Measurements from ENCODE around the gene SRF.

Gene SRF

DNA sequence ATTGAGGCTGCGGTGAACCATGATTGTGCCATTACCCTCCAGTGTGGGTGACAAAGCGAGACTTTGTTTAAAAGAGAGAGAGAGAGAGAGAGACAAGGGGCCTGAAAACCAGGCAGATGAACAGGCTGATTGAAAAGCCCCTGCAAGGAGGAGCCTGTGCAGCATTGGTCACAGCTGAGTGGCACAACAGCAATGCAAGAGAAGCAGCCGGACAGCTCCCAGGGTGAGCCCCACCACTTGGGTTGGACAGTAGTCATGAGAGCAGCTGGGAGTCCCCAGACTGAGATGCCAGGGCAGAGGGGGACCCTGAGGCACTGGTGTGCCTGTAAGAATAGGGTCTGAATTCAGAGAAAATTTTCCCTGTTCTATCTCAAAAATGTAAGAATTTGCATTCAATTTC, 48.0 kb downstream of the SRF start:
- no peak for DNase-seq

DNA sequence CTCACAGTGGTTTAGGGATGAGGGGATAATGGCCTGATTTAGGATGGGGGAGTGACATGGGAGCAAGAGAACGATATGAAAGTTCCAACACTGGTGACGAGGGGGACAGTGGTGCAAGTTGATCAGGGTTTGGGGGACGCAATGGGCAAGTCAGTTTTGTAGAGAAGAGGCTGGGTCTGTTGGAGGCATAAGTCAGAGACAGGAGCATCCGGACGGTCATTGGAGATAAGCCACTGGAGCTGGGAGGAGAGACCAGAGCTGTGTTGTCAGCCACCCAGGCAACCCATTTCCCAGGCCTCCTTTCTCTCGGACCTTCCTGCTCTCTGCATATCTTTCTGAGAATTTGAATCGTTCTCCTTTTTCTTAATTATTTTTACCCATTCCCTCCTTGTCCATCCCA, 48.7 kb downstream of the SRF start:
- no peak for DNase-seq

DNA sequence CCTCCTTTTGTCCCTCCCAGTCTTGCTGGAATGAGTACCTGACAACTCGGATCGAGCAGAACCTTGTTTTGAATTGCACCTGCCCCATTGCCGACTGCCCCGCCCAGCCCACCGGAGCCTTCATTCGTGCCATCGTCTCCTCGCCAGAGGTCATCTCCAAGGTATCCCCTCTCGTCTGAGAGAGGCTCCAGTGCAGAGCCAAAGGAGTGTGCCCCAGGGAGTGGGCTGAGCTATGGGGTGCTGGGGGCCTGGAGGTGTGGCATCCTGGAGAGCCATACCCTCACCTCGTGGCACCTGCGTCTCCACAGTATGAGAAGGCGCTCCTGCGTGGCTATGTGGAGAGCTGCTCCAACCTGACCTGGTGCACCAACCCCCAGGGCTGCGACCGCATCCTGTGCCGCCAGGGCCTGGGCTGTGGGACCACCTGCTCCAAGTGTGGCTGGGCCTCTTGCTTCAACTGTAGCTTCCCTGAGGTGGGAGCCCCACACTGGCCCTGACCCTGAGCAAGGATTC, 49.4 kb downstream of the SRF start:
- no peak for DNase-seq

DNA sequence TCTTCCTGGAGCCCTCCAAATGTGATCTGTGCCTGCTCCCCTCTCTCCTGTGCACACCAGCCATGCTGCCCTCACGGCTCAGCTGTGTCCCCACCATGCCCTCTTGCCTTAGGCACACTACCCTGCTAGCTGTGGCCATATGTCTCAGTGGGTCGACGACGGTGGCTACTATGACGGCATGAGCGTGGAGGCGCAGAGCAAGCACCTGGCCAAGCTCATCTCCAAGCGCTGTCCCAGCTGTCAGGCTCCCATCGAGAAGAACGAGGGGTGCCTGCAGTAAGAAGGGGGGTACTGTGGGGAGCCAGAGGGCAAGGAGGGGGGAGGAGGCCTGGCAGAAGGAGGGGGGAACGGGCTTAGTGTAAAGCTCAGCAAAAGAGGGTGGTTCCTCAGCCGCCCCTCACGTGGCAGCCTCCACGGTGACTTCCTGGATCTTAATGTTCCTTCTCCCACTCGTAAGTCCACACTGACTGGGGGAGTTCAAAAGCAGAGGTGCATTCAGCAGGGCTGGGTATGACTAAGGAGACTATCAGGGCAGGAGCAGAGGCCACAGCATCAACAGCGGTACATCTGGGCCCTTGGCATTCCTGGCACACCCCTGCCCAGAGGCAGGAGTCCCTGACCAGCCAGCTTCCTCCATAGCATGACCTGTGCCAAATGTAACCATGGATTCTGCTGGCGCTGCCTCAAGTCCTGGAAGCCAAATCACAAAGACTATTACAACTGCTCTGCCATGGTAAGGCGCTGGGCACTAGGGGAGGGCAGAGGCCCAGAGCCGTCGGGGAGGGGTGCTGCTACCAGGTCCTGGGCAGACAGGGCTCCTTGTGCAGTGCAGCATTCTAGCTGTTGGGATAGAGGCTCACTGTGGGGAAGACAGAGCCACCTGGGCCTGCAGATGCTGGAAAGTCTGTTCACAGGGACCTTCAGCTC, 50.2 kb downstream of the SRF start:
- no peak for DNase-seq

DNA sequence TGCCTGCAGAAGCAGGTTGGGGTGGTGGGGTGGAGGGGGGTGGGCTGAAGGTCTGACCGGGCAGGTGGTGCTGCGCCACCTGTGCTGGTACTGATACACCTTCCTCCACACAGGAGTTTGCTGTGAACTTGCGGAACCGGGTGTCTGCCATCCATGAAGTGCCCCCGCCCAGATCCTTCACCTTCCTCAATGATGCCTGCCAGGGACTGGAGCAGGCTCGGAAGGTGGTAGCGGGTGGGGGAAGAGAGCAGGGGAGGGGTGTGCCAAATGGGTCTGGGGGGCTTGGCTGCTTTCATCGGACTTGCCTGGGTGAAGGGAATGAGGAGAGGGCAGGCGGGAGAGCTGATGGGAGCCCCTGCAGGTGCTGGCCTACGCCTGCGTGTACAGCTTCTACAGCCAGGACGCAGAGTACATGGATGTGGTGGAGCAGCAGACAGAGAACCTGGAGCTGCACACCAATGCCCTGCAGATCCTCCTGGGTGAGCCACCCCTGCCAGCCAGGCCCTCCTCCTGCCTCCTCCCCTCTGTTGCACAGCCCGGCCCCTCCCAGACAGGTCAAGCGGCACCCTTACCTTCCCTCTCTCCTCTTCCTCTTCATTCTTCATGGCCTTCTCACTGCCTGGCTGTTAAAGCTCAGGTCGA, 51.5 kb downstream of the SRF start:
- no peak for DNase-seq

DNA sequence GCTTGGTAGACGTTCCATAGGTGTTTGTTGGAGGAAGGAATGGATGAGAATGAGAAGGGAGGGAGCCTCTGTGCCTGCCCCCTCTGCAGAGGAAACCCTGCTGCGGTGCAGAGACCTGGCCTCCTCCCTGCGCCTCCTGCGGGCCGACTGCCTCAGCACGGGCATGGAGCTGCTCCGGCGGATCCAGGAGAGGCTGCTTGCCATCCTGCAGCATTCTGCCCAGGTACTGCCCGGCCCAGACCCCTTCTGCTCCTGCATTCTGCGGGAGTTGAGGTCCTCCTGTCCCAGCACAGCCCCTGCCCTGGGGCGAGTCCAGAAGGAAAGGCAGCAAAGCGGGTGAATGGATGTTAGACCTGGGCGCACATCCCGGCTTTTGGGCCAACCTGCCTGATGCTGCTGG, 52.1 kb downstream of the SRF start:
- no peak for DNase-seq

DNA sequence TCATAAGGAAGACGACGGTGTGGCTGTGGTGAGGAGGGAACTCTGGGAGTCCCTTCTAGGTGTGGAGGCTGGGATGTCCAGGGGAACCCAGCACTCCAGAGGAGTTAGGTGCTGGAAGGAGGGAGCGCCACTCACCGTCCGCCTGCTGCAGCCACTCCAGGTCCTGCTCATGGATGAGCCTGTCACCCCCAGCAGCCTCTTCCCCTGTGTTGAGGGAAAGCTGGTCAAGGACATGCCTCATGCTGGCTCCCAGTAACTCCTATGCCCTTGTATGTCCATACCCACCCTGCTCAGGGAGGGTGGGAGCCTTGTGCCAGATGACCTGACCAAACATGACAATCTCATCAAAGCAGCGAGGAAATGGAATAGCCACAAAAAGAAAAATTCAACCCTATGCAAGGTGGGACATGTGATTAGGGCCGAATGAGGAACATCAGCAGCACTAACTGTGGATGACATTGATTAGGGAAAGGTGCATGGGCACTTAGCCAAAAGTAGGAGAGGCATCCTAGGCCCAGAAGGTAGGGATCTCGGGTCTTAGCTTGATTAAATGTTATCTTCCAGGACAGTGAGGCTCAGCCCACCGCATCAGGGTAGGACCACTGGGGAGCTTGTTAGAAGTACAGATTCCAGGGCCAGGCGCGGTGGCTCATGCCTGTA, 55.3 kb downstream of the SRF start:
- no peak for DNase-seq

DNA sequence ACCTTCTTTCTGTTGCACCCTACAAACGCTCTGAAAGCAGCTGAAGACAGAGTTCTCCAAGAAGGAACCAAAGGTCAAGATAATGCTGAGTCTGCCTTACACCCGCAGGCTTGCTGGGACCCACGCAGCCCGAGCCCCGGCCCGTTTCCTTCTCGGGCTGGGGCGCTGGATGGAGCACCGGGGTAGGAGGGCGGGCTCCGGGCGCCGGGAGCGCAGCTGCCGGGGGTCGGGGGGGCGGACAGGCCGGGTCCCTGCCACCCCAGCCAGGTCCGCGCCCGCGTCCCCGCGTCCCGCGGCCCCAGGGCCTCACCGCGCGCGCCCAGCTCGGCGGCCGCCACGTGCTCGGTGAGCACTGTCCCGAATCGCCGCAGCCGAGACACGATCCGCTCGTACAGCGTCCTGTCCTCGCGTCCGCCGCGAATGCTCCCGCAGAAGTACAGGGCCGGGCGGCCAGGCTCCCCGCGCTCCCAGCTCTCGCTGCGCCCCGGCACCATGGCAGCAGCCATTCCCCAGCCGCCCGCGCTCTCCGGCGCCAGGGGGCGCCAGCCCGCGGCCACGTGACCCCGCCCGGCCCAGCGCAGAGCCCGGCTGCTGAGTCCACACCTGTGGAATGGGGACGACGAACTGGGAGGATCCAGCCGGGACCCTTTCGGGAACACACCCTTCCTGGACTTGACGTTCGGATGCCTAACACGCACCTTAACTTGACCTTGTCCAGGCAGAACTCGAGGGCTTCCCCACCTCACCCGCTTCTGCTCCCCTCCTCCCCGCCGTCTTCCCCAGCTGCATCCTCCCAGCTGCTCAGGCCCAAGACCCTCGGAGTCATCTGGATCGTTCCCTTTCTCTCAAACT, 58.1 kb downstream of the SRF start, which contains the start of gene DNPH1:
DNPH1 (minus strand) TSS at position 531 of the 852 bp plus-strand sequence; CDS start at position 506, 25 bp downstream.
- peak; percentile 84 for DNase-seq

DNA sequence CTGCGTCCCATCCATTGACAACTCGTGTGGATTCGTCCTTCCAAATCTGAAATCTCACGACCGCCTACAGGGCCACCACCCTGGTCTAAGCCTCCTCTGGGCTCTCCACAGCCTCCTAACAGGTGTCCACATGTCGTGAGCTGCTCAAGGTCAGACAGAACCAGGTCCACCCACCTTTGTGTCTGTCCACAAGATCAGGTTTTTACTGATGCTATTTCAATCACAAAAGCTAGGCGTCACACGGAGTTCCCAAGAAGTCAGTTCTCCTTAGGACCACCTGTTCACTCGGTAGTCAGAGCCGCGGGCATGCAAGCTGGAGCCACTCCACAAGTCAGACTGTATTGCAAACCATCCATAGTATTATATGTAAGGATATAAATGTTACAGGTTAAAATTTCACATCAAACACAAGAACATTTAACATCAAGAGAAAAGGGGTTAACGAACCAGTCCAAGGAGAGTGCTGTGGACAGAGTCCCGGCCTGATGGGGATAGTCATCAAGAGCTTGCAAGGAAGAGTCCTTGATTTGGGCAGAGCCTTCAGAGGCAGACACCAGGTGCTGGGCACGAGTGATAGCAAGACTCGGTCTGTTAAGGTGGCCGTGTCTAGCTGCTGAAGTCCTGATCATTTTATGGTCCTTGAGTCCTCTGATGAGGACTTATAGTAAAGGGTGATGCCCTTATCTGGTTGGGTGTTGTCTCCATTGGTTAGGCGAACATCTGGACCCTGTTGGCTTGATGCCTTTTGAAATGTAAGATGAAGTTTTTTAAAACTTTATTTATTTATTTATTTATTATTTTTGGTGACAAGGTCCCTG, 58.9 kb downstream of the SRF start:
- no peak for DNase-seq

DNA sequence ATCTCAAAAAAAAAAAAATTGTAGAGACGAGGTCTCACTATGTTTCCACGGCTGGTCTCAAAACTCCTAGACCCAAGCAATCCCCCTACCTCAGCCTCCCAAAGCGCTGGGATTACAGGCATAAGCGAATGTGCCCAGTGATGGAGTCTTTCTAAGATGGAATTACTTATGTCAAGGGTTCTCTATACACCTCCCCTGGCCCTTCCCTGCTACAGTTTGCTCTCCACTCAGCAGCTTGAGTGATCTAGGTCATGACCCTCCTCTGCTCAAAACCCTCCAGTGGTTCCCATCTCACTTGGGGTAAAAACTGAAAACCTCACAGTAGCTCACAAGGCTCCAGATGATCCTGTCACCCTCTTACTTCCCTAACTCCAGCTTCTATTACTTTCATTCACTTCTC, 60.0 kb downstream of the SRF start:
- DNase-seq = no peak
